GM18517 (cell line): ENCODE data around the gene MTCH1.

ENCODE experiments used
- ATAC-seq: cut with Tn5 transposase; IDR thresholded peaks from one replicate; pipeline ENCODE4 v1.9.1; 2021; ENCODE audit warnings: mild to moderate bottlenecking, moderate library complexity; ENCODE audit not compliant: unreplicated experiment

The MTCH1 gene

GRCh38 chr6:36929152-36929551 is 56.8 kb downstream of the MTCH1 start:
- no peak for ATAC-seq

GRCh38 chr6:36928547-36928918 is 57.5 kb downstream of the MTCH1 start:
- ATAC-seq = no peak

- ATAC-seq = no peak
Observed at GRCh38 chr6:36927691-36928546, 58.1 kb downstream of the MTCH1 start.

- no peak for ATAC-seq
Observed at GRCh38 chr6:36926708-36927513, 59.1 kb downstream of the MTCH1 start.

- no peak for ATAC-seq
Observed at GRCh38 chr6:36925809-36926208, 60.2 kb downstream of the MTCH1 start.

- no peak for ATAC-seq
Observed at GRCh38 chr6:36924778-36925374, 61.1 kb downstream of the MTCH1 start.

- ATAC-seq = no peak
Observed at GRCh38 chr6:36924131-36924530, 61.9 kb downstream of the MTCH1 start.

- no peak for ATAC-seq
Observed at GRCh38 chr6:36920546-36920945, 65.5 kb downstream of the MTCH1 start.

GRCh38 chr6:36920049-36920448 is 65.9 kb downstream of the MTCH1 start:
- no peak for ATAC-seq
